Endothelial cell of umbilical vein (primary cell): Measurements from ENCODE around the gene MRPL48. TPM values are rescaled to one million over a fixed set of nuclear protein-coding genes. Genes with fewer than 3 reads are reported as not detected.

ENCODE experiments used
- BruUV-seq: library from RNA; stranded (reverse); fragments of 400-500 nt; replicated peaks from 2 replicates; lab custom pipeline; 2021; lab: Mats Ljungman, UMichigan
- CTCF ChIA-PET: fragments of 300-600, 350-600 bp; sonication (Branson Sonifier 250); formaldehyde crosslinking; loops from one replicate; lab custom pipeline; 2021; ENCODE audit warnings: antibody characterized with exemption, inconsistent platforms; lab: Charles Lee
- POLR2A ChIA-PET: fragments of 300-600, 350-600 bp; sonication (Branson Sonifier 250); formaldehyde crosslinking; loops from one replicate; lab custom pipeline; 2021; ENCODE audit warnings: antibody characterized with exemption, inconsistent platforms; lab: Charles Lee
- DNase-seq: peaks from one replicate; pipeline ENCODE4 v3.0.0-alpha.2; 2011; ENCODE audit warnings: low read depth, low spot score
- FAIRE-seq: peaks from 2 replicates; lab custom pipeline; 2011; peaks lifted over from hg19 to GRCh38; lab: Jason Lieb, UNC
- H2AFZ ChIP-seq: 2 replicates; pipeline ENCODE4 v1.6.0; 2012; ENCODE audit warnings: low read depth, low read length, control low read depth, inconsistent platforms
- H3K27ac ChIP-seq: 2 replicates; pipeline ENCODE4 v1.5.1; 2011; ENCODE audit warnings: low read depth, mild to moderate bottlenecking, control low read depth, low read length, moderate library complexity; ENCODE audit not compliant: insufficient read depth
- H3K27me3 ChIP-seq, 2 experiments: 2 replicates each; pipeline versions ENCODE4 v1.6.0 to v1.6.1; 2011; ENCODE audit warnings: low read length in 2 of 2, mixed read lengths in 1 of 2; ENCODE audit not compliant: control insufficient read depth in 2 of 2, insufficient read depth in 2 of 2
- H3K36me3 ChIP-seq, 2 experiments: 2 replicates in 1 of 2; 3 replicates in 1 of 2; pipeline ENCODE4 v1.5.1; 2011; ENCODE audit warnings: low read length in 2 of 2, mild to moderate bottlenecking in 1 of 2, moderate library complexity in 1 of 2; ENCODE audit not compliant: control insufficient read depth in 2 of 2, insufficient read depth in 2 of 2; ENCODE audit errors: extremely low read depth in 1 of 2
- H3K4me1 ChIP-seq: 3 replicates; pipeline ENCODE4 v1.5.1; 2011; ENCODE audit warnings: mild to moderate bottlenecking, low read length; ENCODE audit not compliant: control insufficient read depth, insufficient read depth; ENCODE audit errors: extremely low read depth
- H3K4me2 ChIP-seq: 2 replicates; pipeline ENCODE4 v1.6.1; 2011; ENCODE audit warnings: low read length, control low read depth, mixed read lengths; ENCODE audit not compliant: insufficient read depth
- H3K4me3 ChIP-seq, 3 experiments: fragments of 200-600 bp in 1 of 3; sonication (generic), shearing (Covaris generic) in 1 of 3; replicated peaks in 1 of 3; 2 replicates each; pipeline ENCODE4 v1.5.1; 2011 to 2016; ENCODE audit warnings: control low read depth in 3 of 3, low read length in 3 of 3, mild to moderate bottlenecking in 2 of 3, inconsistent platforms in 1 of 3, low read depth in 1 of 3, moderate library complexity in 1 of 3; ENCODE audit not compliant: insufficient read depth in 1 of 3
- H3K79me2 ChIP-seq: 2 replicates; pipeline ENCODE4 v1.6.0; 2012; ENCODE audit warnings: low read length, inconsistent platforms; ENCODE audit not compliant: control insufficient read depth, insufficient read depth
- H3K9ac ChIP-seq: replicated peaks from 2 replicates; pipeline ENCODE3; 2011; ENCODE audit warnings: low read length, control low read depth; ENCODE audit not compliant: insufficient read depth; ENCODE audit errors: extremely low read depth
- H3K9me1 ChIP-seq: replicated peaks from 3 replicates; pipeline ENCODE4 v1.6.0; 2011; ENCODE audit warnings: mild to moderate bottlenecking, low read length; ENCODE audit not compliant: control insufficient read depth, insufficient read depth; ENCODE audit errors: extremely low read depth
- H3K9me3 ChIP-seq: replicated peaks from 2 replicates; pipeline ENCODE4 v1.5.1; 2012; ENCODE audit warnings: low read length, inconsistent platforms; ENCODE audit not compliant: control insufficient read depth, insufficient read depth
- H4K20me1 ChIP-seq: replicated peaks from 2 replicates; pipeline ENCODE3; 2011; ENCODE audit warnings: mild to moderate bottlenecking, low read length; ENCODE audit not compliant: control insufficient read depth, insufficient read depth; ENCODE audit errors: extremely low read depth
- CTCF ChIP-seq, 2 donors: IDR thresholded peaks; 1 replicate in 1 of 2; 2 replicates in 1 of 2; pipeline ENCODE4 v1.5.1; 2011; ENCODE audit warnings: low read length in 2 of 2, mild to moderate bottlenecking in 2 of 2, moderate library complexity in 2 of 2, control low read depth in 1 of 2, inconsistent platforms in 1 of 2, low read depth in 1 of 2; ENCODE audit not compliant: insufficient read depth in 1 of 2; ENCODE audit errors: extremely low read depth in 1 of 2
- FOS ChIP-seq: IDR thresholded peaks from 2 replicates; pipeline ENCODE4 v1.6.1; 2011; ENCODE audit warnings: mild to moderate bottlenecking, low read length, moderate library complexity, borderline replicate concordance; ENCODE audit not compliant: insufficient read depth
- GATA2 ChIP-seq: IDR thresholded peaks from 2 replicates; pipeline ENCODE4 v1.7.0; 2011; ENCODE audit warnings: low read depth, mild to moderate bottlenecking, moderate library complexity, mixed read lengths, low read length; ENCODE audit not compliant: insufficient read length, insufficient read depth
- JUN ChIP-seq: IDR thresholded peaks from 2 replicates; pipeline ENCODE4 v1.6.1; 2011; ENCODE audit warnings: borderline replicate concordance, low read depth; ENCODE audit not compliant: insufficient read length, insufficient read depth
- dilution Hi-C: fragments of 300-500 bp; cut with MboI; formaldehyde crosslinking; loops from one replicate; pipeline ENCODE4 v1.15.0; 2019; ENCODE audit warnings: low sequenced_read_pairs; ENCODE audit not compliant: extremely low pct_ligation_motif_present
- intact Hi-C: fragments of 100-400 bp; cut with micrococcal nuclease; formaldehyde crosslinking; loops from one replicate; pipeline ENCODE4 v1.10.0; 2022
- polyA plus RNA-seq, 4 experiments: library from polyadenylated mRNA; depleted of rRNA in 3 of 4; stranded (reverse) in 3 of 4; unstranded in 1 of 4; fragments of >200 nt; gene quantifications; 2 replicates each; pipeline versions ENCODE4 v1.2.1 to v1.2.3, GENCODE V29; 2011 to 2012; ENCODE audit warnings: missing spikeins in 1 of 4
- total RNA-seq: library from RNA; stranded (reverse); gene quantifications from 2 replicates; pipeline ENCODE4 v1.2.3, GENCODE V29; 2021
- TF ChIP-seq, protein P1 (sequence below): IDR thresholded peaks from 2 replicates; pipeline ENCODE4 v1.6.1; 2011; ENCODE audit not compliant: insufficient read depth, insufficient read length

MRPL48 gene
- total and polyA plus RNA-seq, 2 donors (not counting 3 experiments of a cell fraction or from before 2014, with no cell fraction given) = 25.0 to 38.3 TPM

DNA sequence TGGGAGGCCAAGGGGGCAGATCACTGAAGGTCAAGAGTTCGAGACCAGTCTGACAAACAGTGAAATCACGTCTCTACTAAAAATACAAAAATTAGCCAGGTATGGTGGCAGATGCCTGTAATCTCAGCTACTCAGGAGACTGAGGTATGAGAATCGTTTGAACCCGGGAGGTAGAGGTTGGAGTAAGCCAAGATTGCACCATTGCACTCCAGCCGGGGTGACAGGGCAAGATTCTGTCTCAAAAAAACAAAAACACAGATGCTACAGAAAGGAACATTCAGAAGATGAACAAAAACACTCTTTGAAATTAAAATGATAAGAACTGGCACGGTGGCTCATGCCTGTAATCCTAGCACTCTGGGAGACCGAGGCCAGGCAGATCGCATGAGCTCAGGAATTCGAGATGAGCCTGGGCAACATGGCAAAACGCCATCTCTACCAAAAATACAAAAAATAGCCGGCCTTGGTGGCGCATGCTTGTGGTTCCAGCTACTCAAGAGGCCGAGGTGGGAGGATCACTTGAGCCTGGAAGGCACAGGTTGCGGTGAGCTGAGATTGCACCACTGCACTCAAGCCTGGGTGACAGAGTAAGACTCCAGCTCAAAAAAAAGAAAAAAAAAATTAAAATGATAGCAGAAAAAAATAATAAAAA lies 35.3 kb upstream of the MRPL48 start:
- intact Hi-C loops = no loop called here

More for the DNA sequence above, 35.3 kb upstream of the MRPL48 start:
- no peak overlapping the region for H3K9ac ChIP-seq
- DNase-seq (no peak), FAIRE-seq (no peak)
- ChIA-PET POLR2A (interaction anchor here (1.3 kb wide), 1 partner anchor 8 kb away, joined by 5 read pairs; the partner anchor contains the start of gene RAB6A), CTCF (interaction anchor here (1.0 kb wide), 1 partner anchor 37 kb away, joined by 3 read pairs; no protein-coding TSS in a partner anchor)
- H3K4me3 ChIP-seq = no peak overlapping the region
- no peak overlapping the region for H3K27ac ChIP-seq
- no peak overlapping the region for H3K4me2 ChIP-seq
- H3K9me1 ChIP-seq = no peaks in the 10 kb centered on the region
- dilution Hi-C loops = no loop called here
- peaks cover 0 to 1% of the 10 kb centered on the region in 2 experiments for H3K36me3 ChIP-seq
- no peaks in the 10 kb centered on the region for H3K9me3 ChIP-seq
- no peaks in the 10 kb centered on the region for H3K27me3 ChIP-seq
- TF ChIP-seq JUN (no peak), CTCF (IDR thresholded peaks at IDR 0.05; ENCODE audit: extremely low read depth in 1 of 2, insufficient read depth in 1 of 2, low read depth in 1 of 2, low read length in 2 of 2) (no peak), GATA2 (no peak), FOS (no peak)
- TF ChIP-seq, protein P1, sequence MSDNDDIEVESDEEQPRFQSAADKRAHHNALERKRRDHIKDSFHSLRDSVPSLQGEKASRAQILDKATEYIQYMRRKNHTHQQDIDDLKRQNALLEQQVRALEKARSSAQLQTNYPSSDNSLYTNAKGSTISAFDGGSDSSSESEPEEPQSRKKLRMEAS = no peak
- H4K20me1 ChIP-seq = peaks cover 20% of the 10 kb centered on the region
- BruUV-seq = no TSS peak
- peaks cover 96% of the 10 kb centered on the region for H3K79me2 ChIP-seq
- no peaks in the 10 kb centered on the region for H3K4me1 ChIP-seq
- H2AFZ ChIP-seq = no peak overlapping the region
